Measurements from ENCODE around the gene CFB. TPM values are rescaled to one million over a fixed set of nuclear protein-coding genes. Genes with fewer than 3 reads are reported as not detected.
A peak's percentile ranks its signal among the peaks of the same experiment; 100 is the strongest.

Gene CFB
- total and polyA plus RNA-seq, 2 of the 4 experiments (the other 2 are of a cell fraction): 1.8 to 6.1 TPM

GRCh38 chr6:31958741-31959739 lies 13.1 kb downstream of the CFB start, which contains the start of the genes NELFE and SKIC2:
Gene NELFE (minus strand): TSS chr6:31958971. CDS start chr6:31958446, 525 bp downstream.
Gene SKIC2 (plus strand): TSS chr6:31959175. CDS start chr6:31959193, 18 bp downstream.
- Histone ChIP-seq H2BK5ac (ENCODE audit: low read depth, low read length, poor library complexity, severe bottlenecking) (peak within 1 kb of the TSS; percentile 77), H2AK9ac (replicated peaks; ENCODE audit: low read depth, low read length, poor library complexity) (peak within 1 kb of the TSS; percentile 99), H3K4me2 (ENCODE audit: low read depth, low read length) (peak within 1 kb of the TSS; percentile 98), H3K27me3 (ENCODE audit: control insufficient read depth, insufficient read depth, low read length) (no peaks in the 10 kb centered on the region), H2BK15ac (ENCODE audit: low read depth, low read length) (peak within 1 kb of the TSS; percentile 55; the same call in 2 of the 3 replicates), H2AFZ (replicated peaks; ENCODE audit: low read length, poor library complexity) (peak within 1 kb of the TSS; percentile 92), H3K9ac (ENCODE audit: low read depth, low read length) (peak within 1 kb of the TSS; percentile 93), H3K9me1 (ENCODE audit: insufficient read depth, low read length) (peaks cover 12% of the 10 kb centered on the region), H3K4me1 (ENCODE audit: control insufficient read depth, insufficient read depth, low read length) (peaks cover 7% of the 10 kb centered on the region; the same call in 1 of the 2 replicates), H4K5ac (ENCODE audit: low read depth, low read length) (peak within 1 kb of the TSS; percentile 89), H2AK5ac (ENCODE audit: low read depth, low read length) (peak within 1 kb of the TSS; percentile 99), H3K27ac (ENCODE audit: insufficient read depth, low read length) (peak within 1 kb of the TSS; percentile 74), H3K4me3 (ENCODE audit: insufficient read depth, low read depth, low read length) (peak within 1 kb of the TSS; percentile 75), H3K18ac (ENCODE audit: low read depth, low read length) (peak within 1 kb of the TSS; percentile 17), H4K91ac (ENCODE audit: insufficient read depth, low read depth, low read length) (peak within 1 kb of the TSS; percentile 92), H3K56ac (ENCODE audit: extremely low read depth, insufficient read depth, low read length) (peak within 1 kb of the TSS; percentile 88), H3K36me3 (ENCODE audit: control insufficient read depth, insufficient read depth, low read length) (peaks cover 49% of the 10 kb centered on the region), H3K4ac (ENCODE audit: low read depth, low read length) (peak within 1 kb of the TSS; percentile 97), H3K23ac (ENCODE audit: low read depth, low read length) (peak within 1 kb of the TSS; percentile 87), H2BK20ac (ENCODE audit: low read depth, low read length) (peak within 1 kb of the TSS; percentile 38; the same call in 1 of the 2 replicates), H3K9me3 (ENCODE audit: control insufficient read depth, insufficient read depth, low read length) (no peaks in the 10 kb centered on the region), H2BK120ac (ENCODE audit: low read depth, low read length) (peak within 1 kb of the TSS; percentile 60), H4K8ac (ENCODE audit: low read depth in 2 of 2, low read length in 2 of 2) (peak within 1 kb of the TSS; percentile 98), H3K79me1 (ENCODE audit: low read depth in 1 of 2, low read length in 2 of 2) (peaks cover 33 to 43% of the 10 kb centered on the region in 2 experiments), H4K20me1 (ENCODE audit: insufficient read depth, low read length) (no peaks in the 10 kb centered on the region), H3K14ac (replicated peaks; ENCODE audit: low read depth, low read length) (peak within 1 kb of the TSS; percentile 99)
- dilution Hi-C loops (cut with HindIII; ENCODE audit: low sequenced_read_pairs, unreplicated experiment): no loop called here
- no TSS peak for BruUV-seq (replicated peaks)
- intact Hi-C loops (cut with micrococcal nuclease): loop anchor here (1.0 to 5.0 kb wide), 3 partner anchors 13 to 195 kb away; partner anchors contain the start of genes DXO and PPT2
- DNase-seq: peak; percentile 98
- in situ Hi-C loops (cut with MboI; ENCODE audit: low sequenced_read_pairs): no loop called here
- 0% methylated on average over 31 of the region's 59 CpGs; no CpG with 5 or more reads in 1 of the 2 experiments for WGBS, 2 experiments (ENCODE audit: extremely low coverage in 2 of 2, insufficient read length in 1 of 2)
- ChIA-PET CTCF (no interaction called here), POLR2A (ENCODE audit: unreplicated experiment) (interaction anchor here (0.6 to 2.6 kb wide), 3 partner anchors 13 to 303 kb away, joined by 3 to 10 read pairs (median 3); partner anchors contain the start of genes APOM and DXO)
- peak; percentile 99 for ATAC-seq (ENCODE audit: low read depth)
- 0 out of 2 replicates have a peak, but pooled peaks have one; percentile 3 for TF ChIP-seq BHLHE40 (IDR thresholded peaks at IDR 0.05; ENCODE audit: low read depth, low read length)
- TF ChIP-seq USF2 (IDR thresholded peaks at IDR 0.05; ENCODE audit: low read depth, low read length): no peak
- peak; percentile 76; the same call in 1 of the 2 replicates for TF ChIP-seq CHD1 (IDR thresholded peaks at IDR 0.05; ENCODE audit: low read depth, low read length)
- TF ChIP-seq SMC3 (IDR thresholded peaks at IDR 0.05; ENCODE audit: low read depth, low read length): no peak
- no peak for TF ChIP-seq RFX5 (IDR thresholded peaks at IDR 0.05; ENCODE audit: low read depth, low read length)
- no peak for TF ChIP-seq FOS (IDR thresholded peaks at IDR 0.05; ENCODE audit: low read depth, low read length)
- no peak for TF ChIP-seq CTCF (conservative IDR thresholded peaks at IDR 0.05; ENCODE audit: low read depth, low read length)
- TF ChIP-seq MXI1 (IDR thresholded peaks at IDR 0.05; ENCODE audit: borderline replicate concordance, low read depth, low read length): peak; percentile 93; the same call in 1 of the 2 replicates
- TF ChIP-seq RAD21 (IDR thresholded peaks at IDR 0.05; ENCODE audit: low read length): peak; percentile 9; the same call in 1 of the 2 replicates
- 0 out of 2 replicates have a peak, but pooled peaks have one; percentile 6 for TF ChIP-seq CEBPB (IDR thresholded peaks at IDR 0.05; ENCODE audit: low read depth, low read length)
- TF ChIP-seq MAZ (IDR thresholded peaks at IDR 0.05; ENCODE audit: borderline replicate concordance, low read depth, low read length): peak; percentile 81; the same call in 1 of the 2 replicates
- no peak for TF ChIP-seq RCOR1 (IDR thresholded peaks at IDR 0.05; ENCODE audit: insufficient replicate concordance, low read length)
- TF ChIP-seq NFE2L2 (IDR thresholded peaks at IDR 0.05; ENCODE audit: low read depth, low read length): 0 out of 2 replicates have a peak, but pooled peaks have one; percentile 1
- TF ChIP-seq POLR2A (IDR thresholded peaks at IDR 0.05; ENCODE audit: low read depth, low read length): peak; percentile 64

All from IMR-90 (cell line).